ENCODE results near the gene FYCO1.

The FYCO1 gene

DNA sequence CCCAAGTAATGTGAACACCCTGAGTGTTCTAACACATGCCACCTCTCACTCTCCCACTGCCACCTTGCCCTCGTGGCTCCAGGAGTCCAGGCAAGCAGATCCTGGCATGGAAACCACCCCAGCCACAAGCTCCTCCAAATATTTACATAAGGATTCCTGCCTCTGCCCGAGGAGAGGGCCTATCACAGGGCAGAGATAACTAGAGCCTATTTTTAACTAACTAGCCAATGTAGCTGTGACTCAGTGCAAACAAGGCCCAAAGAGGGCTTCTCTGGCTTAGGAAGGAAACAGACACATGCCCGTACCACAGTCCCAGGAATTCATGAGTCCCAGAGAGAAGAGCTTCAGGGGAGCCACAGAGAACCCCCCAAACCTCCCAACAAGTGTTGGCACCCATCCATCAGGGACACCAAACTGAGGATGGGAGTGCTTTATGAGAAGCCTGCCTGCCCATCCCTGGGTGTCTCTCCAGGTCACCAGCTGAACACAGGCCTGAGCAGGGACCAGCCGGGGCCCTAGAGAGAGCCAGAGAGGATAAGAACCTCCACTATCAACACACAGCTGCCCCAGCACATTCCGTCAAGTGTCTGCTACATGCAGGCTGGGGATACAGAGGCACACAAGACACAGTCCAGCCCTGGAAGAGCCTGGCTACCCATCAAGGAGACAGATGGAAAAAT is 9.2 kb downstream of the FYCO1 start:
- Histone ChIP-seq H3K4me2 (ENCODE audit: low read length) (no peak overlapping the region), H3K9ac (ENCODE audit: low read length) (no peak overlapping the region), H3K4me1 (ENCODE audit: low read length) (peaks cover 1% of the 10 kb centered on the region; the same call in 1 of the 2 replicates), H3K36me3 (replicated peaks; ENCODE audit: low read depth, low read length) (peaks cover 30% of the 10 kb centered on the region), H3K79me2 (ENCODE audit: low read length) (peaks cover 38% of the 10 kb centered on the region), H3K4me3 (ENCODE audit: low read length) (no peak overlapping the region), H3K27ac (ENCODE audit: low read length) (no peak overlapping the region), H3K9me3 (ENCODE audit: insufficient read depth, low read length) (no peaks in the 10 kb centered on the region), H4K20me1 (ENCODE audit: insufficient read depth, low read length) (peaks cover 36% of the 10 kb centered on the region), H2AFZ (ENCODE audit: low read depth, low read length) (no peak overlapping the region), H3K27me3 (ENCODE audit: low read depth, low read length) (no peaks in the 10 kb centered on the region)
- no peak for TF ChIP-seq EZH2phosphoT487 (IDR thresholded peaks at IDR 0.05; ENCODE audit: low read depth)
- TF ChIP-seq, protein P1, sequence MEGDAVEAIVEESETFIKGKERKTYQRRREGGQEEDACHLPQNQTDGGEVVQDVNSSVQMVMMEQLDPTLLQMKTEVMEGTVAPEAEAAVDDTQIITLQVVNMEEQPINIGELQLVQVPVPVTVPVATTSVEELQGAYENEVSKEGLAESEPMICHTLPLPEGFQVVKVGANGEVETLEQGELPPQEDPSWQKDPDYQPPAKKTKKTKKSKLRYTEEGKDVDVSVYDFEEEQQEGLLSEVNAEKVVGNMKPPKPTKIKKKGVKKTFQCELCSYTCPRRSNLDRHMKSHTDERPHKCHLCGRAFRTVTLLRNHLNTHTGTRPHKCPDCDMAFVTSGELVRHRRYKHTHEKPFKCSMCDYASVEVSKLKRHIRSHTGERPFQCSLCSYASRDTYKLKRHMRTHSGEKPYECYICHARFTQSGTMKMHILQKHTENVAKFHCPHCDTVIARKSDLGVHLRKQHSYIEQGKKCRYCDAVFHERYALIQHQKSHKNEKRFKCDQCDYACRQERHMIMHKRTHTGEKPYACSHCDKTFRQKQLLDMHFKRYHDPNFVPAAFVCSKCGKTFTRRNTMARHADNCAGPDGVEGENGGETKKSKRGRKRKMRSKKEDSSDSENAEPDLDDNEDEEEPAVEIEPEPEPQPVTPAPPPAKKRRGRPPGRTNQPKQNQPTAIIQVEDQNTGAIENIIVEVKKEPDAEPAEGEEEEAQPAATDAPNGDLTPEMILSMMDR (IDR thresholded peaks at IDR 0.05; ENCODE audit: low read depth, low read length): no peak

DNA sequence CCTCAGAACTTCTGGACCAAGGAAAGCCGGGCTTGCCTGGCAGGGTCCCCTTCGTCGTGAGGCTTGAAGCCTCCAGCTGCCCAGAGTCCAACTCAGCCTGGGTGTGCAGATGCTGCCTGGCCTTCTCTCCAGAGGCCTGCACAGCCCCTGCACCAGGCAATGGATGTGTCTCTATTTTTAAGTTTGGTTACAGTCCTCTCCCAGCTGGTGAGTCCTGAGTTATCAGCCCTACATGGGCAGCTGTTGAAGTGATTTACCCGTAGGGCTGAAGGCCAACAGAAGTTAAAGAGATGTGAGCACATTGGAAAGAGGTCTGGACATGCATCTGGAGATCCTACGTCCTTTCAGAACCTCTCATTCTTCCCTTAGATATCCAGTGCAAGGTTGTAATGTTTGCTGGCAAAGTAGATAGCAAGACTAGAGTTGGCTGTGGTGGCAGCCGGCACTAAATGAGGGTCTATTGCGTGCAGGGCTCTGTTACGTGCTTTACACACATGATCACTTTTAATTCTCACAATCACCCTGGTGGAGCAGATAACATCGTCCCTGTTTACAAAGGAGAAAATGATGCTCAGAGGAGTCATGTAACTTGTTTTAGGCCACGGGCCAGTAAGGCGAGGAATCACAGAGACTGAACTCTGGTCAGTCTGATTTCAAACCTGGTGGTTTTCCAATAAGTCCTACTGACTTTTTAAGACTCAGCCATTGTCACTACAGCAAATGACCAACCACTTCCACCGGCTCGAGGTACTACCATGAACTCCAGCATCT is 9.9 kb downstream of the FYCO1 start:
- Histone ChIP-seq H3K79me2 (ENCODE audit: low read length) (peaks cover 34% of the 10 kb centered on the region), H3K27ac (ENCODE audit: low read length) (no peak overlapping the region), H4K20me1 (ENCODE audit: insufficient read depth, low read length) (peaks cover 36% of the 10 kb centered on the region), H3K4me3 (ENCODE audit: low read length) (no peak overlapping the region), H3K9ac (ENCODE audit: low read length) (no peak overlapping the region), H3K27me3 (ENCODE audit: low read depth, low read length) (no peaks in the 10 kb centered on the region), H3K4me2 (ENCODE audit: low read length) (no peak overlapping the region), H2AFZ (ENCODE audit: low read depth, low read length) (no peak overlapping the region), H3K9me3 (ENCODE audit: insufficient read depth, low read length) (no peaks in the 10 kb centered on the region), H3K4me1 (ENCODE audit: low read length) (peaks cover 9% of the 10 kb centered on the region), H3K36me3 (replicated peaks; ENCODE audit: low read depth, low read length) (peaks cover 37% of the 10 kb centered on the region)
- TF ChIP-seq EZH2phosphoT487 (IDR thresholded peaks at IDR 0.05; ENCODE audit: low read depth): no peak
- TF ChIP-seq, protein P1 (IDR thresholded peaks at IDR 0.05; ENCODE audit: low read depth, low read length): no peak

DNA sequence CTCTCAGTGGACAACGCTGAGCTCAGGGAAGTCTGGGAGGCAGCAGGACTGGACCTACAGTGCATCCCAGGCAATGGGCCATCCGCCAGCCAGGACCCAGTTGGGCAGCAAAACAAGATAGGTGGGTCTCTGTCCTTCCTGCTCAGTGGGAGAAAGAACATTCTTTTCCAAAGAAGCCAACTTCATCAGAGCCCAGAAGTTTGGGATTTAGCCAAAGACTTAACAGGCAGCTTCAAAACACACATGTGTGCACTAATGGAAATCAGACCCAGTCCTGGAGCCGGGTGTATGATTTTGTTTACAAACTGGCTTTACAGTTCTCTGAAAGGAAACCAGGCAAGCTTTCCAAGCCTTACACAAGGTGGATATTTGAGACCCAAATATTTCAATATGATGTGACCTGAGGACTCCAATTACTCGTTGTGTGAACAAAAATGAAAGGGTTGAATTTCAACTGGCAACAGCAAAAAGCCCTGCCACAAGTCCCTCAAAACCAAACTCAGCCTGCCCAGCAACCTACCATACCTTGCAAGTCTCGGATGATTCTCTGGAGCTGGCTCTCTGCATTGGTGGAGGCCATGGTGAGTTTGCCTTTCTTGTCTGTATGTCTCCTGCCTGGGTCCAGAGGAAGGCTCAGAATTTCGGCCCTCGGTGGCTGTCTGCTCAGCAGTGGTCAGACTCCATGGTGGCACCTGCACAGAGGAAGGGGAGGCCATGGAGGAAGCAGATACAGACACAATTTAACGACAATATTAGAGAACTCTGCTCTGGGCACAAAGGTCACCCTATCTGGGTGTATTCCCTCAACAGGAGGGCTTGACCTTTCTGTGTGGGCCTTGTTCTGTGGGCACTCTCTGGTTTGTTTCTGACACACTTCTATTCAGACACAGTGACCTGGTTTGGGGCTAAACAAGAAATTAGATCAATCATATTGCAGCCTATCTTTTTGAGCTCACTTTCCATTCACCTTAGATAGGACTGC is 11.0 kb downstream of the FYCO1 start:
- H2AFZ ChIP-seq (ENCODE audit: low read depth, low read length): no peak overlapping the region
- no peak for TF ChIP-seq EZH2phosphoT487 (IDR thresholded peaks at IDR 0.05; ENCODE audit: low read depth)
- TF ChIP-seq, protein P1 (IDR thresholded peaks at IDR 0.05; ENCODE audit: low read depth, low read length): no peak
- no peak overlapping the region for H3K9ac ChIP-seq (ENCODE audit: low read length)
- no peaks in the 10 kb centered on the region for H3K9me3 ChIP-seq (ENCODE audit: insufficient read depth, low read length)
- no peak overlapping the region for H3K27ac ChIP-seq (ENCODE audit: low read length)
- peaks cover 30% of the 10 kb centered on the region for H3K79me2 ChIP-seq (ENCODE audit: low read length)
- H3K27me3 ChIP-seq (ENCODE audit: low read depth, low read length): no peaks in the 10 kb centered on the region
- H3K4me2 ChIP-seq (ENCODE audit: low read length): no peak overlapping the region
- peaks cover 20% of the 10 kb centered on the region for H3K4me1 ChIP-seq (ENCODE audit: low read length)
- H3K4me3 ChIP-seq (ENCODE audit: low read length): no peak overlapping the region
- H4K20me1 ChIP-seq (ENCODE audit: insufficient read depth, low read length): peaks cover 32% of the 10 kb centered on the region
- peaks cover 44% of the 10 kb centered on the region for H3K36me3 ChIP-seq (replicated peaks; ENCODE audit: low read depth, low read length)
